ENCODE results near the gene UNC13C.

The UNC13C gene

GRCh38 chr15:54638666-54639065, 660.4 kb downstream of the UNC13C start:
- no peak overlapping the region for H3K4me3 ChIP-seq (ENCODE audit: low read length)
- H3K4me2 ChIP-seq (ENCODE audit: low read length) = no peak overlapping the region
- H3K27me3 ChIP-seq (ENCODE audit: control insufficient read depth, low read length) = no peaks in the 10 kb centered on the region
- TF ChIP-seq EZH2phosphoT487 (IDR thresholded peaks at IDR 0.05; ENCODE audit: borderline replicate concordance, low read length) (no peak), CTCF (IDR thresholded peaks at IDR 0.05; ENCODE audit: low read depth, low read length, poor library complexity, severe bottlenecking) (no peak)
- H3K9me2 ChIP-seq (replicated peaks; ENCODE audit: control insufficient read depth, low read length) = no peaks in the 10 kb centered on the region
- H3K9me3 ChIP-seq (ENCODE audit: control insufficient read depth, insufficient read depth, low read length) = peaks cover 5% of the 10 kb centered on the region; the same call in 1 of the 2 replicates
- no peaks in the 10 kb centered on the region for H3F3A ChIP-seq (ENCODE audit: control insufficient read depth, insufficient read depth)
- H3K4me1 ChIP-seq (ENCODE audit: control insufficient read depth, low read length) = no peaks in the 10 kb centered on the region
- no peak overlapping the region for H3K27ac ChIP-seq (ENCODE audit: low read depth, low read length)
- H3K36me3 ChIP-seq (ENCODE audit: control insufficient read depth, low read length) = no peaks in the 10 kb centered on the region
- no peaks in the 10 kb centered on the region for H4K20me1 ChIP-seq (ENCODE audit: control insufficient read depth, insufficient read depth, low read depth, low read length)
- H3K79me2 ChIP-seq (ENCODE audit: control insufficient read depth, low read length) = no peaks in the 10 kb centered on the region

GRCh38 chr15:54640873-54641272, 662.6 kb downstream of the UNC13C start:
- no peaks in the 10 kb centered on the region for H3F3A ChIP-seq (ENCODE audit: control insufficient read depth, insufficient read depth)
- H3K9me3 ChIP-seq (ENCODE audit: control insufficient read depth, insufficient read depth, low read length) = peaks cover 5% of the 10 kb centered on the region; the same call in 1 of the 2 replicates
- no peaks in the 10 kb centered on the region for H3K4me1 ChIP-seq (ENCODE audit: control insufficient read depth, low read length)
- TF ChIP-seq EZH2phosphoT487 (IDR thresholded peaks at IDR 0.05; ENCODE audit: borderline replicate concordance, low read length) = no peak
- no peak for TF ChIP-seq CTCF (IDR thresholded peaks at IDR 0.05; ENCODE audit: low read depth, low read length, poor library complexity, severe bottlenecking)
- no peak overlapping the region for H3K4me2 ChIP-seq (ENCODE audit: low read length)
- H3K27ac ChIP-seq (ENCODE audit: low read depth, low read length) = no peak overlapping the region
- no peak overlapping the region for H3K4me3 ChIP-seq (ENCODE audit: low read length)
- no peaks in the 10 kb centered on the region for H3K9me2 ChIP-seq (replicated peaks; ENCODE audit: control insufficient read depth, low read length)
- H4K20me1 ChIP-seq (ENCODE audit: control insufficient read depth, insufficient read depth, low read depth, low read length) = no peaks in the 10 kb centered on the region
- no peaks in the 10 kb centered on the region for H3K79me2 ChIP-seq (ENCODE audit: control insufficient read depth, low read length)
- no peaks in the 10 kb centered on the region for H3K27me3 ChIP-seq (ENCODE audit: control insufficient read depth, low read length)
- no peaks in the 10 kb centered on the region for H3K36me3 ChIP-seq (ENCODE audit: control insufficient read depth, low read length)

GRCh38 chr15:54644796-54645195, 666.6 kb downstream of the UNC13C start:
- TF ChIP-seq CTCF (IDR thresholded peaks at IDR 0.05; ENCODE audit: low read depth, low read length, poor library complexity, severe bottlenecking) = no peak
- no peak for TF ChIP-seq EZH2phosphoT487 (IDR thresholded peaks at IDR 0.05; ENCODE audit: borderline replicate concordance, low read length)
- Histone ChIP-seq H3K27ac (ENCODE audit: low read depth, low read length) (no peak overlapping the region), H3K27me3 (ENCODE audit: control insufficient read depth, low read length) (no peaks in the 10 kb centered on the region), H3K4me3 (ENCODE audit: low read length) (no peak overlapping the region), H4K20me1 (ENCODE audit: control insufficient read depth, insufficient read depth, low read depth, low read length) (no peaks in the 10 kb centered on the region), H3K4me1 (ENCODE audit: control insufficient read depth, low read length) (no peaks in the 10 kb centered on the region), H3K9me2 (replicated peaks; ENCODE audit: control insufficient read depth, low read length) (no peaks in the 10 kb centered on the region), H3K4me2 (ENCODE audit: low read length) (no peak overlapping the region), H3K9me3 (ENCODE audit: control insufficient read depth, insufficient read depth, low read length) (peaks cover 9% of the 10 kb centered on the region; the same call in 1 of the 2 replicates), H3K36me3 (ENCODE audit: control insufficient read depth, low read length) (no peaks in the 10 kb centered on the region), H3F3A (ENCODE audit: control insufficient read depth, insufficient read depth) (no peaks in the 10 kb centered on the region), H3K79me2 (ENCODE audit: control insufficient read depth, low read length) (no peaks in the 10 kb centered on the region)
